ENCODE results near the gene MINAR1.

The MINAR1 gene

DNA sequence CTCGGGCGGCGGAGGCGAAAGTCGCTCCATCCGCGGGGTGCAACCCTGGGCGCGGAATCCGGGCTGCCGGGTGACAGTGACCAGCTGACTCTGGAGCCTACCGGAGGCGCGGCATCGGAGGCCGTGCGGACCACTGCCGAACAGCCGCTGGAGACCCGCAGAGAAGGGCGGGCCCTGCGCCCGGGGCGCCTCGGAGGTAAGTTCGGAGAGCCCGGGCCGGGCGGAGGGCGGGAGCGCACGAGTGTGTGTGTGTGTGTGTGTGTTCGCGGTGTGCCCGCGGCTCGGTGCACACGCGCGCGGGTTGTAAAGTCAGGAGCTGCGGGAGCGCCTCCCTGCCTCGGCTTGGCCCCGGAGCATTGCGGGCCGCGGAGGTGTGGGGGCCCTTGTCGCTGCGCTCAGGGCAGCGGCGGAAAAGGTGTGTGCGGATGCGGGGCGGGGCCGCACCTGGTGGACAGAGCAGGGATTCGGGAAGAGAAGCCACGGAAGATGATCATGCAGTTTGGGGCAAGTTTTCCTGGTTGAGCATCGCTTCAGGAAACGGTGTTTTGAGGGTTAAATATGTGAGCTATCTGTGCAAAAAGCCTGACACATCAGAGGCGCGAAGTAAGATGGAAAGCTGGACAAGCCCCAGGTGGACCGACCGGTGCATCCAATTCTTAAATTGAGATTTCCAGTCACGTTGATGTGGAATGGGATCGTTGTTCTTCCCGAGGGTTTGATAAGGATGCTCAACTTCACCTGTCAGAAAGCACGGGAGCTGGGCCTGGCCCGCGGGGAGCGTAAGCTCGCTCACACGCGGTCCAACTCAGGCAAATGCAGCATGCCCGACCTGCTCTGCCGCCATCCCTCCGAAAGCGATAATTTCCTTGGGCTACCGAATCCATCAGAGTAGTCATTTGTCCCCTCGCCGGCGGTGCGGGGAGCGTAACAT is 474 bp downstream of the MINAR1 start:
- DNase-seq, result peak; percentile 20

DNA sequence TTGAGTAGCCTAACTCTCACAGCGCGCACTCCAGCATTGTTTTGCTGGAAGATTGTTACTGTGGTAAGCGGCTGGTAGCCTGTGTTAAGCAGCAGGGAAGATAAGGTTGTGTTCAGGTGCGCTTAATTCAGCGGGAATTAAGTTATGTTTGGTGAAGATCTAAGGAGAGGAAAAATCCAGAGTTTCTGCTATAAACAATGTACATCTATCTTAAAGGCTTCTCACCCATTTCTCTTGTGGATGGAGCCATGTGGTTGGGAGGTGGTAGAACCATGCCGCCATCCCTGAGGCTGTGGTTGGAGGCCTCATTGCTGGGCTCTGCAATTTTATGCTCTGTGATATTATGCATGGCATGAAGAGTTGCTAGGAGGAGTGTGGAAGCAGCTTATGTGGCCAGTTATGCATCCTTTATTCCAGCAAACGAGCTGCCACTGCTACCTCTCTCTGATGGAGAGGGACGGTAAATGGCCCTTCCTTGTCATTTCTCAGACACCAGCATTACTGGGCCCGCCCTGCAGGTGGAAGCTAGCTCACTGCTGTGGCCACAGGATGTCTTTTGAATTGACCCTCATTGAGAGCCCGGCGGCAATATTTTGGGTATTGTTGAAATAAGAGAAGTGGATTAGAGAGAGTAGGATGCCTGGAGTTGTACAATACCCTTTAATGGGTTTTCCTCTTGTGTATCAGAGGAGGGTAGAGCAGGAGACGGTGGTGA is 1.3 kb downstream of the MINAR1 start:
- DNase-seq, result no peak

- no peak for DNase-seq
These were observed 2.2 kb downstream of the MINAR1 start for GRCh38 chr15:79434361-79434760.

- peak; percentile 20 for DNase-seq
These were observed 4.1 kb downstream of the MINAR1 start for GRCh38 chr15:79436037-79436780.

GRCh38 chr15:79437275-79438000 is 5.3 kb downstream of the MINAR1 start:
- DNase-seq, result no peak

GRCh38 chr15:79439236-79439635 is 7.1 kb downstream of the MINAR1 start:
- no peak for DNase-seq

GRCh38 chr15:79440355-79440908 is 8.3 kb downstream of the MINAR1 start:
- DNase-seq, result no peak

DNA sequence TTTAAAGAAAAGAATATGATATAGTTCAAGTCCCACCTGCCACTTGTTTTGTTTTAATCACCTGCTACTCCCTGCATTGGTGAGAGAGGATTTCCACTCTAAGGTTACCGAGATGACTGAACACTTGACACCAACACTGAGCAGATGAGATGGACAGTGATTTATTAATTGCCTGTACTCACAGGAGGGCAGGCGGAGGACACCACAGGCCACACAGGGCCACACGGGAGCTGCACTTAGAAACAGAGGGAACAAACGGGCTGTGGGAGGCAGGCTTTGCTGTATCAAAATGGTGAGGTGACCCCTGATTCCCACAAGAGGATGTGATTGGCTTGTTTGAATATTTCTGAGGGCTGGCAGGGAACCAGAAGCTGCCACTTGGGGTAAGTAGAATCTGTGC is 10.8 kb downstream of the MINAR1 start:
- DNase-seq, result no peak

DNA sequence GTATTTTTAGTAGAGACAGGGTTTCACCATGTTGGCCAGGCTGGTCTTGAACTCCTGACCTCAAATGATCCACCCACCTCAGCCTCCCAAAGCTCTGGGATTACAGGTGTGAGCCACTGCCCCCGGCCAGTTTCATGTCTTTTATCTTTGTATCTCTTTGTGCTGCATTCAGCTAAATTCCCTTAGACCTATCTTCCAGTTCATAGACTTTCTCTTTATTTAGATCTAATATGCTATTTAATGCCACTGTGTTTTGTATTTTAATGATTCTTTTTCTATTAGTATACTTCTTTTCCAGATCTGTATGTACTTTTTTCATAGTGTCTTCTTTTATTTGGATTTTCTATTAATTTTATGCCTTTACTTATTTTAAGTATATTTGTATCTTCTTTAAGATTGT is 14.9 kb downstream of the MINAR1 start:
- no peak for DNase-seq

GRCh38 chr15:79450648-79451047 is 18.5 kb downstream of the MINAR1 start:
- DNase-seq, result no peak

DNA sequence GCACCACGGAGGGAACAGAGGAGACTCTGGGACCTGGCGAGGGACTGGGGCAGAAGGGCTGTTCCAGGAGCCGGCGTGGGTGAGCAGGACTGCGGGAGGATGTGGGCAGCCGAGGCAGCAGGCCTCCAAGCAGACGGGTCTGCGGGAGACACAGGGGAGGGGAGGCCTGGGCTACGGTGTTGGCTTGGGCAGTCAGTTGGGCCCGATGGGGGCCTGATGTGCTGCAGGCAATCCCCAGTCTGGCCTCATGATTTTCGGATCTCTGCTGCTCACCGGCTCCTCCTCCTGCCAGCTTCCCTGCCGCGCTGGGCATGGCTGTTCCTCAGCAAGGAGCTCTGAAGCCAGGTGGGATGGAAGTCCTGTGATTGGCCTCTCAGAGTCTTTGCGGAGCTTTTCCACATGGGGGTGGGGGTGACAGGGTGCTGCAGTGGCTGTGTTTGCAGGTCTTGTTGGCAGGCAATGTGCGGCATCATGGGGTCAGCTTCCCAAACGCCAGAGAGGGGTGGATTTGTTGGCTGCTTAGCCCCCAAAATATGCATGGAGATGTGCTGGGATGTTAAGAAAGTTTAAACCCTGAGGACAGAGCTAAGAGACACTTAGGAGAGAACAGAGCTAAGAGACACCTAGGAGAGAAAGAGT is 19.3 kb downstream of the MINAR1 start:
- no peak for DNase-seq

GRCh38 chr15:79452244-79453051 is 20.3 kb downstream of the MINAR1 start:
- DNase-seq, result no peak

- DNase-seq, result no peak
These were observed 21.3 kb downstream of the MINAR1 start for GRCh38 chr15:79453446-79453845.

- no peak for DNase-seq
These were observed 21.9 kb downstream of the MINAR1 start for GRCh38 chr15:79454063-79454462.

DNA sequence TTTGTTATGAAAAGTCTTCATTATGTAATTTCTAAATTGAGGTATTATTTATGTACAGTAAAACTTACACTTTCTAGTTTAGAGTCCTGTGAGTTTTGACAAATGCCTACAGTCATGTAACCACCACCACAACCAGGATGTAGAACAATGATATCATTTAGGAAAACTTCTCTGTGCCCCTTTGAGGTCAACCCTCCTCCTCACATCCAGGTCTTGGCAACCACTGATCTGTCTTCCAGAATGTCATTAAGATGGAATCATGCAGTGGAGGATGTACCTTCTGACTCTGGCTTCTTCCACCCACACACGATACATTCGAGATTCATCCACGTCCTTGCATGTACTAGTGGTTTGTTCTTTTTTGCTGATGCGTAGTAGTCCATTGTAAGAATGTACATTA is 23.2 kb downstream of the MINAR1 start:
- DNase-seq, result no peak

DNA sequence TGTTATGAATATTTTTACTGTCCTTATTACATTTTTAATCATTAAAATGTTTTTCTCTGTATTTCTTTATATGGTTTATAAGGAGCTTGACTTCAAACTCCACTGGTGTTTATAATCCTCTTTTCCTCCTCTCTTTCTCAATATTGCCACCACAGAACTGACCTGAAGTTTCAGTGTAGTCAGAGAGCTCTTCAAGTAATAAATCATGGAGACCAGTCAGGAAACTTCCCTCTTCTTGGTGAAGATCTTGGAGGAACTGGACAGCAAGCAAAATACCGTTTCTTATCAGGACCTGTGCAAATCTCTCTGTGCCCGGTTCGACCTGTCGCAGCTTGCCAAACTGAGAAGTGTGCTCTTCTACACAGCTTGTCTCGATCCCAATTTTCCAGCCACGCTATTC is 23.8 kb downstream of the MINAR1 start:
- DNase-seq, result no peak

DNA sequence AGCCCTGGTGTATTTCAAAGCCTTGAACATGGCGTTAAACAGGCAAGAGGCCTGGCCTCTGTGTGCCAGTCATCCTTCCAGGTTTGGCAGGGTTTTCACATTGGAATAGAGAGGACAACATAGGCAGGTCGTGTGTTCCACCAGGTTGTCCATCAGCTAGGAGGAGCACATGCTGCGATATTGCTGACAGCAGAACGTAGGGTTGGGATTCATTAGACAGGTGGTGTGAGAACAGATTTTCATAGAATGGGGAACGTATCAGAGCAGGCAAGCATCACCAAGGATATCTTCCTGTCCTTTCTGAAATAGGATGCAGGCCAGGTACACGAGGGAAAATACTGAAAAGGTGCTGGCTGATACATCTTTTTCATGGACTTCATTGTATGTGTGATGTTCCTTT is 26.4 kb downstream of the MINAR1 start:
- no peak for DNase-seq

DNA sequence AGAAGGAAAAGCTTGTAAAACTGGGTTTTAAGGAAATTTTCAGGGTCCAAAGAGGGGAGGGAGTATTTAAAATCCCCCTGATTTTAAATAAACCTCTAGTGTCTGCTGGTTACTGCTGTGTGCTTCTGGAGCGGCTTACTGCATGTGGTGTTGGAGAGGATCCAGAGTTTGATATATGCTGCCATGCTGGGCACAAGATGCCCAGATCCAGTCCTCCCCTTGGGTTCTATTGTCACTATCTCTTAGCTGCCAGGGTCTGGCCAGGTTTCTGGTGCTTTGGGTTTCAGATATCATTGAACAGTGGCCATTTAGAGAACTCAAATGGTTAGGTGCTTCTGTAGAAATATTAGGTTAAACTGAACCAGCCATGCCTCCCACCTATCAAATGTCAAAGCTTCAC is 27.5 kb downstream of the MINAR1 start:
- no peak for DNase-seq

DNA sequence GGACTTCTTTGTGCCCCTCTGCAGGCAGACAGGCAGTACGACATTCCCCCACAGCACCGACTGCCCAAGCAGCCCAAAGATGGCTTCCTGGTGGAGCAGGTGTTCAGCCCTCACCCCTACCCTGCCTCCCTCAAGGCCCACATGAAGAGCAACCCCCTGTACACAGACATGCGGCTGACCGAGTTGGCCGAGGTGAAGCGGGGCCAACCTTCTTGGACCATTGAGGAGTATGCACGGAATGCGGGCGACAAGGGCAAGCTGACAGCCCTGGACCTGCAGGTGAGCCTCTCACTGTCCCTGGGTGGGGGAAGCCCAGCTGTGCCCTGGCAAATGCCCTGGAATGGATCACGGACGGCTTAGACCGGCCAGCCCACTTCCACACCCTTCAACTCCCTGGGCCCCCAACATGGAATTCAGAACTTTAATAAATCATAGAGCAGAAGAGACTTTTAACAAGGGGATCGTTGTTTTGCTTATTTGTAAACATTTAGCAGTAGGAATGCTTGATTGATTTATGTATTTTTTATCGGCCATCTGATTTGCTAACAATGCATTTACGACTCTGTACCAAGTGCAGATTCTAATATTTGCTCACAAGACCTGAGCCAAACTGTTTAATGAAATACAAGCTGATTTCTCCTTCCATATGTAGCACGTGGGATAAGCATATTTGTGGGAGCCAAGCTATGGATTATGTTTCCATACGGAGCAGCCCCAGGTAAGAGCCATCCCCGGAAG is 31.1 kb downstream of the MINAR1 start:
- no peak for DNase-seq

- DNase-seq, result no peak
These were observed 31.7 kb downstream of the MINAR1 start for GRCh38 chr15:79463781-79464270.

Measured in fibroblast of skin of abdomen (primary cell).